Measurements from ENCODE around the gene ZMYM2.

The ZMYM2 gene

GRCh38 chr13:20057214-20057613 is 98.7 kb downstream of the ZMYM2 start:
- no peak overlapping the region for H3K4me3 ChIP-seq (ENCODE audit: low read length)
- no peak for DNase-seq (ENCODE audit: low read depth)
- TF ChIP-seq CTCF (conservative IDR thresholded peaks at IDR 0.05; ENCODE audit: low read depth, low read length), result no peak

GRCh38 chr13:20057963-20058362 is 99.4 kb downstream of the ZMYM2 start:
- DNase-seq (ENCODE audit: low read depth), result no peak
- H3K4me3 ChIP-seq (ENCODE audit: low read length), result no peak overlapping the region
- peak; percentile 9 for TF ChIP-seq CTCF (conservative IDR thresholded peaks at IDR 0.05; ENCODE audit: low read depth, low read length)

- no peak overlapping the region for H3K4me3 ChIP-seq (ENCODE audit: low read length)
- no peak for TF ChIP-seq CTCF (conservative IDR thresholded peaks at IDR 0.05; ENCODE audit: low read depth, low read length)
- no peak for DNase-seq (ENCODE audit: low read depth)
Measured at GRCh38 chr13:20058476-20058875, 99.9 kb downstream of the ZMYM2 start.

GRCh38 chr13:20064128-20064527 is 105.6 kb downstream of the ZMYM2 start:
- no peak overlapping the region for H3K4me3 ChIP-seq (ENCODE audit: low read length)
- no peak for DNase-seq (ENCODE audit: low read depth)
- no peak for TF ChIP-seq CTCF (conservative IDR thresholded peaks at IDR 0.05; ENCODE audit: low read depth, low read length)

- TF ChIP-seq CTCF (conservative IDR thresholded peaks at IDR 0.05; ENCODE audit: low read depth, low read length), result no peak
- DNase-seq (ENCODE audit: low read depth), result no peak
- H3K4me3 ChIP-seq (ENCODE audit: low read length), result no peak overlapping the region
Measured at GRCh38 chr13:20065516-20065915, 107.0 kb downstream of the ZMYM2 start.

GRCh38 chr13:20069956-20070355 is 111.4 kb downstream of the ZMYM2 start:
- H3K4me3 ChIP-seq (ENCODE audit: low read length), result no peak overlapping the region
- no peak for DNase-seq (ENCODE audit: low read depth)
- no peak for TF ChIP-seq CTCF (conservative IDR thresholded peaks at IDR 0.05; ENCODE audit: low read depth, low read length)

GRCh38 chr13:20073775-20074174 is 115.2 kb downstream of the ZMYM2 start:
- H3K4me3 ChIP-seq (ENCODE audit: low read length), result no peak overlapping the region
- no peak for DNase-seq (ENCODE audit: low read depth)
- no peak for TF ChIP-seq CTCF (conservative IDR thresholded peaks at IDR 0.05; ENCODE audit: low read depth, low read length)

Data from retinal pigment epithelial cell (primary cell).